ENCODE measurements around the gene LCLAT1. TPM values are rescaled to one million over a fixed set of nuclear protein-coding genes. Genes with fewer than 3 reads are reported as not detected.

LCLAT1 gene
- polyA plus RNA-seq, 1 of the 3 experiments (the other 2 are of a cell fraction) = 6.9 TPM

- TF ChIP-seq, protein P1, sequence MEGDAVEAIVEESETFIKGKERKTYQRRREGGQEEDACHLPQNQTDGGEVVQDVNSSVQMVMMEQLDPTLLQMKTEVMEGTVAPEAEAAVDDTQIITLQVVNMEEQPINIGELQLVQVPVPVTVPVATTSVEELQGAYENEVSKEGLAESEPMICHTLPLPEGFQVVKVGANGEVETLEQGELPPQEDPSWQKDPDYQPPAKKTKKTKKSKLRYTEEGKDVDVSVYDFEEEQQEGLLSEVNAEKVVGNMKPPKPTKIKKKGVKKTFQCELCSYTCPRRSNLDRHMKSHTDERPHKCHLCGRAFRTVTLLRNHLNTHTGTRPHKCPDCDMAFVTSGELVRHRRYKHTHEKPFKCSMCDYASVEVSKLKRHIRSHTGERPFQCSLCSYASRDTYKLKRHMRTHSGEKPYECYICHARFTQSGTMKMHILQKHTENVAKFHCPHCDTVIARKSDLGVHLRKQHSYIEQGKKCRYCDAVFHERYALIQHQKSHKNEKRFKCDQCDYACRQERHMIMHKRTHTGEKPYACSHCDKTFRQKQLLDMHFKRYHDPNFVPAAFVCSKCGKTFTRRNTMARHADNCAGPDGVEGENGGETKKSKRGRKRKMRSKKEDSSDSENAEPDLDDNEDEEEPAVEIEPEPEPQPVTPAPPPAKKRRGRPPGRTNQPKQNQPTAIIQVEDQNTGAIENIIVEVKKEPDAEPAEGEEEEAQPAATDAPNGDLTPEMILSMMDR (IDR thresholded peaks at IDR 0.05) = no peak
- TF ChIP-seq EP300 (IDR thresholded peaks at IDR 0.05; ENCODE audit: borderline replicate concordance in 1 of 2, low read depth in 1 of 2, low read length in 1 of 2) (no peak), NRF1 (IDR thresholded peaks at IDR 0.05; ENCODE audit: low read depth, low read length) (no peak), EZH2phosphoT487 (IDR thresholded peaks at IDR 0.05; ENCODE audit: borderline replicate concordance, low read depth) (no peak)
- TF ChIP-seq, protein P2, sequence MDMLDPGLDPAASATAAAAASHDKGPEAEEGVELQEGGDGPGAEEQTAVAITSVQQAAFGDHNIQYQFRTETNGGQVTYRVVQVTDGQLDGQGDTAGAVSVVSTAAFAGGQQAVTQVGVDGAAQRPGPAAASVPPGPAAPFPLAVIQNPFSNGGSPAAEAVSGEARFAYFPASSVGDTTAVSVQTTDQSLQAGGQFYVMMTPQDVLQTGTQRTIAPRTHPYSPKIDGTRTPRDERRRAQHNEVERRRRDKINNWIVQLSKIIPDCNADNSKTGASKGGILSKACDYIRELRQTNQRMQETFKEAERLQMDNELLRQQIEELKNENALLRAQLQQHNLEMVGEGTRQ (IDR thresholded peaks at IDR 0.05; ENCODE audit: borderline replicate concordance, low read depth, low read length) = no peak
These were observed 237.5 kb downstream of the LCLAT1 start (continued) for GRCh38 chr2:30684516-30684915.

- no peaks in the 10 kb centered on the region for H3K36me3 ChIP-seq (replicated peaks in 1 of 2; ENCODE audit: control insufficient read depth in 1 of 2, insufficient read depth in 2 of 2, low read length in 1 of 2)
- CTCF ChIA-PET = interaction anchor here (1.1 to 14.3 kb wide), 3 partner anchors 16 to 437 kb away, joined by 3 to 212 read pairs (median 8); no protein-coding TSS in a partner anchor
- H3K79me2 ChIP-seq (ENCODE audit: insufficient read depth) = no peaks in the 10 kb centered on the region
- WGBS (ENCODE audit: low lambda C conversion rate) = 47% methylated on average over 3 of the region's 3 CpGs
- no peaks in the 10 kb centered on the region for H3K9me3 ChIP-seq
- no peak overlapping the region for H3K4me3 ChIP-seq (ENCODE audit: low read depth in 2 of 2, low read length in 1 of 2)
- H3K4me1 ChIP-seq (ENCODE audit: control insufficient read depth in 1 of 2, insufficient read depth in 2 of 2, low read depth in 1 of 2, low read length in 1 of 2) = peaks cover 0 to 22% of the 10 kb centered on the region in 2 experiments; a peak in 1 of 4 replicates
- no peaks in the 10 kb centered on the region for H3K9me2 ChIP-seq
- no peak overlapping the region for H3K27ac ChIP-seq (ENCODE audit: low read depth in 2 of 2, low read length in 1 of 2)
- H3K27me3 ChIP-seq (ENCODE audit: insufficient read depth) = no peaks in the 10 kb centered on the region
- no peak overlapping the region for H3K4me2 ChIP-seq
- no peaks in the 10 kb centered on the region for H4K20me1 ChIP-seq (ENCODE audit: insufficient read depth)
- no peak overlapping the region for H2AFZ ChIP-seq (ENCODE audit: low read depth)
- H3F3A ChIP-seq (replicated peaks; ENCODE audit: insufficient read depth) = no peaks in the 10 kb centered on the region
- H3K9ac ChIP-seq = no peak overlapping the region
- TF ChIP-seq MAX (IDR thresholded peaks at IDR 0.05; ENCODE audit: low read depth) (no peak), SMC3 (IDR thresholded peaks at IDR 0.05; ENCODE audit: low read depth, low read length) (no peak), RXRA (IDR thresholded peaks at IDR 0.05; ENCODE audit: borderline replicate concordance, low read depth) (no peak), NFIC (IDR thresholded peaks at IDR 0.05; ENCODE audit: borderline replicate concordance) (no peak)
- DNase-seq = no peak
- POLR2A ChIA-PET = no interaction called here
These were observed 237.9 kb downstream of the LCLAT1 start for GRCh38 chr2:30684996-30685395.

DNA sequence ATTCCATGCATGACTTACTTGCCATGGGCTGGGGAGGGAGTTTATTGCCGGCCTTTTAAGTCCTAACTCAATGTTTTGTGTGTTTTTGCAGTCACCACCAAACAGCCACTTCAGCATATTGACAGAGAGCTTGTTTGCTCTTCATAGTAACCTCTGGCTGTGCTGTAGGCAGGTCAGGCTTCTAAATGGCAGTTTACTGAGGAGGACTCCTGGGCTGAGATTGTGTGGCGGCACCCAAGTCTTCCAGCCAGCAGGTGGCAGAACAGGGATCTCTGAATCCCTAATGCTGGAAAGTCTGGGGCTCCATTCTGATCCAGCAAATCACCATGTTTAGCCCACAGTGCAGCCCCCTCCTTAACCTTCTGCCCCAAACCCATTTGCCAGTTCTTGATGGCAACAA is 239.0 kb downstream of the LCLAT1 start:
- Histone ChIP-seq H3K36me3 (replicated peaks in 1 of 2; ENCODE audit: control insufficient read depth in 1 of 2, insufficient read depth in 2 of 2, low read length in 1 of 2) (no peaks in the 10 kb centered on the region), H3K79me2 (ENCODE audit: insufficient read depth) (no peaks in the 10 kb centered on the region), H3K4me1 (ENCODE audit: control insufficient read depth in 1 of 2, insufficient read depth in 2 of 2, low read depth in 1 of 2, low read length in 1 of 2) (peaks cover 0 to 25% of the 10 kb centered on the region in 2 experiments; a peak in 1 of 4 replicates), H3K9me3 (no peaks in the 10 kb centered on the region), H3K4me2 (no peak overlapping the region), H3K4me3 (ENCODE audit: low read depth in 2 of 2, low read length in 1 of 2) (no peak overlapping the region; a peak in 1 of 4 replicates), H4K20me1 (ENCODE audit: insufficient read depth) (no peaks in the 10 kb centered on the region), H3K9ac (no peak overlapping the region), H3K27me3 (ENCODE audit: insufficient read depth) (no peaks in the 10 kb centered on the region), H3K27ac (ENCODE audit: low read depth in 2 of 2, low read length in 1 of 2) (no peak overlapping the region), H3K9me2 (no peaks in the 10 kb centered on the region), H3F3A (replicated peaks; ENCODE audit: insufficient read depth) (no peaks in the 10 kb centered on the region), H2AFZ (ENCODE audit: low read depth) (no peak overlapping the region)
- ChIA-PET CTCF (interaction anchor here (0.8 to 14.3 kb wide), 15 partner anchors 9 to 521 kb away, joined by 3 to 212 read pairs (median 5); no protein-coding TSS in a partner anchor), POLR2A (interaction anchor here (0.6 kb wide), 1 partner anchor 170 kb away, joined by 3 read pairs; no protein-coding TSS in a partner anchor)
- DNase-seq = peak; percentile 50
- TF ChIP-seq, protein P2 (IDR thresholded peaks at IDR 0.05; ENCODE audit: borderline replicate concordance, low read depth, low read length) = no peak
- no peak for TF ChIP-seq RXRA (IDR thresholded peaks at IDR 0.05; ENCODE audit: borderline replicate concordance, low read depth)
- TF ChIP-seq NFIC (IDR thresholded peaks at IDR 0.05; ENCODE audit: borderline replicate concordance) = no peak
- no peak for TF ChIP-seq MAX (IDR thresholded peaks at IDR 0.05; ENCODE audit: low read depth)
- TF ChIP-seq RAD21 (IDR thresholded peaks at IDR 0.05; ENCODE audit: low read length) = peak; percentile 28; the same call in 1 of the 2 replicates
- TF ChIP-seq IRF3 (IDR thresholded peaks at IDR 0.05; ENCODE audit: low read depth, low read length) = no peak
- TF ChIP-seq, protein P1 (IDR thresholded peaks at IDR 0.05) = peak; percentile 44
- WGBS (ENCODE audit: low lambda C conversion rate) = 53% methylated on average over 1 of the region's 2 CpGs
